HG03575 (cell line): ENCODE results near the gene SLC66A1.

Experiments used
- ATAC-seq: cut with Tn5 transposase; IDR thresholded peaks from one replicate; pipeline ENCODE4 v1.9.1; 2021; ENCODE audit not compliant: unreplicated experiment, insufficient number of reproducible peaks, low FRiP score; ENCODE audit errors: extremely low read depth

SLC66A1 gene

DNA sequence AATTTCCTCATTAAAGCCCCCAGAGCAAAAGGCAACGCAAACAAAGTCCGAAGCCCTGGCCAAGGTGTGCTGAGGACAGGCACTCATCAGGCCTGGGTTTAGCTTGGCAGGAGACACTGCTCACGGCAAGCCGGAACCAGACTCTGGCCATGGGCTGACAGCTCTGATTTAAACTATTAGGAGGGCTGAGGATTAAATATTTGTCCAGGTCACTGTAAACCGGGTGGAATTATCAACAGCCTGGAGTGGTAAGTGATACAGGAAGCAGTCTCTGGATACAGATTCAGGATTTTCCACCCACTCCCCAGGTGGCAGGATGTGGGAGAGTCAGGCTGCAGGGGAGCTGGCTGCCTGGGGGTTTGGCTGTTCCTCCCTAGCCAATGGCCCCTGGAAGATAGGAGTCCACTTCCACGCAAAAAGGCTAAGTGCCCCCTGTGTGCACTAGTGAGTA is 42.4 kb downstream of the SLC66A1 start:
- ATAC-seq = no peak

DNA sequence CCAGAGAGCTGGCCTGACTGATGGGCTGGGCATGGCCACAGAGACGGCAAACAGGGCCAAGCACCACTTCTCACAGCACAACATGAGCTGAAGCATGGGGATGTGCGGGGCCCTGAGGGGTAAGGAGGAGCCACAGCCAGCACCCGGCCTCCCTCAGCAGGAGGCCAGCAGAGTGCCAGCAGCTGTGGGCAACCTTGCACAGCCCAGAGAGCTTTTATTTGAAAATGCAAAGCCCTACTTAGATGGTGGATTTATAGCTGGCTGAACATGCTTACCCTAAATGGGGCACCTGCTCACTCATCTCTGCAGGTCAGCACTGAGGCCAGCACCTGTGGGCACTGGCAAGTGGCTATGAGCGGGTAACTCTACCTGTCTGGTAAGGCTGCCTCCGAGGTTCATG is 44.1 kb downstream of the SLC66A1 start:
- ATAC-seq = no peak

DNA sequence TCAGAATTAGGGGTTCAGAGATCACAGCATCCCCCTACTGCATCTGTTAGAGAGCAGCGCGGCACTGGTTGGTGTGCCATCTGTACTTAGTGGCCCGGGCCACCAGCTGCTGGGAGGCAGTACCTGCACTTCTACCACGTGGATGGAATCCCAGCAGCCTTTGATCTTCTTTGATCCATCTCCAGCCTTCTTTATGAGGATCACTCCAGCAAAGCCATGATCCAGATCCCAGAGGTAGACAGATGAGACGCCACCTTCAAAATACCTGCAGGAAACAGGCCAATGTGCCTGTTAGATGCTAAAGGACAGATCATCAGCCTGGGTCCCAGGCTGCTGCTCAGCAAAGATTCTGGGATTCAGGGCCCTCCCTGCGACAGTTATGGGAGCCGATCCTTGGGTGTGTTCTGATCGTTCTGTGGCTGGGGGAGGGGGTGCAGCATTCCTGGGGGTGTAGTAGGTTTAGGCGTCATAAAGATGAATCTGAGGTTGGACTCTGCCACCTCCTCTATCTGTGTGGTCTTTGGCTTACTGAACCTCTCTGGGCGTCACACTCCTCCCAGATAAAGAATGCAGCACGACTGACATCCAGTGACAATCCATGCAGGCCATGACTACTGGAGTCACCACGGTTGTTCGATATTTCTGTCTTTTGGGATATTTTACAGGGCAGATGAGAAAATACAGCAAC is 45.3 kb downstream of the SLC66A1 start:
- no peak for ATAC-seq

DNA sequence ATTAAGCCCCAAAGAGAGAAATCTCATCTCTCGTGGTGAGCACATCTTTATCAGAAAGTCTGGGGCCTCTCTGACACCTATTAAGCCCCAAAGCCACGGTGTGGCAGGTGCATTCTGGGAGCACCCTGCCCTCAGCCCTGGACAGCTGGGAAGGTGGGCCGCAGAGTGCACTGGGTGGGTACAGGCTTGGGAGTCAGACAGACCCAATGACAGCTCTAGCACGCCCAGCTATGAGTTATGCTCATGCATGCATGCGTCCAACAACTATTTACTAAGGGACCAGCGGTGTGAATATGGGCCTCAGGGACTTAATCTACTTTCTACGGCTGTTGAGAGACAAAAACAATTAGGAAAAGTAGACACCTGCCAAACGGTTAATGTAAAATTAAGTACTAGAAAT is 46.6 kb downstream of the SLC66A1 start:
- ATAC-seq = no peak

DNA sequence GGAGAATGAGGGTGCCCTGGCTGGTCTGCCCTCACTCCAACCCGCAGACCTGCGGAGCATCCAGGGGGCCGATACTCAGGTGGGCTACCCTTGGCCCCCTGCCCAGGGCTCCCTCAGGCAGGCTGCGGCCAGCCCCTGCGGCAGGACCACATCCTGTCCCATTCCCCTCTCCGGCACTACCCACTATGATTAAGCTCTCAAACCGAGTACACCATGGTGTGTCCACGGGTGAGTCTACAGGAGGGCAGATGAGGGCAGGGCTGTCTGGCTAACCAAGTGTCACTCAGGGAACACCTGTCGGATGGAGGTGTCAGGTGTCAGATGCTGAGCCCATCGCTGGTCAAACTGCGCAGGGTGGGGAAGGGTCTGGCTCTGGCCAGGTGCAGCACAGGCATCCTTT is 47.2 kb downstream of the SLC66A1 start:
- no peak for ATAC-seq

DNA sequence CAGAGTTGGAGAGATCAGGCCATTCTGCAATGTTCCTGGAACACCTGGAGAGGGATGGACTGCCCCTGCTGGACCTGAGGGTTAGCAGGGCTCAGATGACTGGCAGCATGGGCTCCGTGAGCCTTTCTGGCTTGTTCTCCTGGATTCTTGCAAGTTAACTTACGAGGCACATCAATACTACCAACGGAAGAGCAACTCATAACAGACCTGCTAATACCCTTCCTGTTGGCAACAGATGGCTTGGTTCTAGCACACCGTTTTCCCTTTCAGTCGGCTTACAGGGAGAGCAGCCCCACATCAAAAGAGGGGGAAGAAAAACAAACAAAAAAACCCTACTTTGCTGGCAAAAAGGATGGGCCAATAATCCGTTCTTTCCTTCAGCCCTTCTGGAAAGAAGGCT is 47.9 kb downstream of the SLC66A1 start:
- no peak for ATAC-seq

DNA sequence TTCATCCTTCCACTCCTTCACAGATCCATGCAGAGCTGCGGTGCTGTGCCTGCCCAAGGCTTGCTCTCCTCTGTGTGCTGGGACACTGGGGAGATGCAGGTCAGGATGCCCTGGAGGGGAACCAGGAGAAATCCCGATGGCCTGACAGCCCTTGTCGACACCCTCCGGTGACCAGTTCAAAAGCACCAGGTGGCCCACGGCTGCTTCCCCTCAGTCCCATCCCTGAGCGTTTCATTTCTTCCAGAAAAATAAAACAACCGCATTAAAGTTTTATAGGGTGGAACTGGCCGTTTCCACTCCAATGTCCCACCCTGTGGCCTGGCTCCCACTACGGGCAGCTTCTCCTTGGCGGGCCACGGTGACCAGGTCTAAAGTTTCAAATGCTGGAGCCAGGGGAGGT is 48.3 kb downstream of the SLC66A1 start:
- no peak for ATAC-seq

DNA sequence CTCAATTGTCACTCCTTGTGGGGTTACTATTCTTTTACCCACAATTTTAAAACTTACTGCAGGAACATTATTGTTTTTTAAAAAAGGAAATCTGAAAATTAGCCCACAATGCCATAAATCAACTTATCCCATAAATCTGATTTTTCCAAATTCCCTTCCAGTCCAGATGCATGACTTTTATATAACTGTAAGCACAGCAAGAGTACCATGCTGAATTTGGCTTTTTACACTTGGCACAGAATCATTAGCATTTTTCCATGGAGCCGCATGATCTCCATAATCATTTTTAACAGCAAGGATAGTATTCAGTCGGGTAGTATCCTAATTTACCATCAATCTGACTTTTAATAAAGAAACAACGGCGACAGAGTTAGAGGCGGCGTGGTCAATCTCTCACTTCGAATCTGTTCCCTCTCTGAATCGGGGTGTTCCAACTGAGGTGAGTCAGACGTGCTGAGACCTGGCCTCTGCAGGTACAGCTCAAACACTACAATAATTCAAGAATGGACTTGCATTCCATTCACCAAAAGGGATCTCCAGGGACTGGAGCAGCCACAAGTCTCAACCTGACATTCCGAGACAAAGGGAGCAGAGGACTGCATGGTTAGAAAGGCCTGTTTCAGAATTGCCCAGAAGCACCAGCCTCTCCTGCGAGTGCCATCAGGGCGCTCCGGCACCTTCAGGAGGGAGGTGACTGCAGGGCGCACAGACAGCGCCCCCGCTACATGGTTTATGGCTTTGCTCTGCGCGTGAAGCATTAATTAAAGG is 48.9 kb downstream of the SLC66A1 start:
- no peak for ATAC-seq

DNA sequence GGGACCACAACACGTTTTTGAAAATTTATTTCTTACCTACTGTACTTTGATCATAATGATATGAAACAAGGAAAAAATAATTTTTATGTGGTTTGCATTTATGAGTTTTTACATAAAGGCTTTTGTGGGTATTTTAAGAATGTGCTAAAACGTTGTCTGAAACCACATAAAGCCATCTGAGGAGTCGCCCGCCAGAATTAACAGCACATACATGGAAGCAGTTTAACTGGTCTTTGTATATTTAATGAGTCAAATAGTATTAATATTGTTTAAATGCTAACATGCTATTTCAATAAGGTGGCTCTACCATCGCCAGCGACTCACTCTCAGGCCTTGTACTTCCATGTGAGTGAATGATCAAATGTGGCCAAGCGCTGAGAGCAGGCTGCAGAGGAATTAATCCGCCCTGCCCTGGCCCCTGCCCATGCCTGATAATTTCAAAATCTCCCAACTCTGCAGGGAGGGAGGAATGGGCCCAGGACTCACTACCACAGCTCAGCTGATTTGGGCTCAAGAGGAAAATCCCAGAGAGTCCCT is 49.6 kb downstream of the SLC66A1 start:
- ATAC-seq = no peak

DNA sequence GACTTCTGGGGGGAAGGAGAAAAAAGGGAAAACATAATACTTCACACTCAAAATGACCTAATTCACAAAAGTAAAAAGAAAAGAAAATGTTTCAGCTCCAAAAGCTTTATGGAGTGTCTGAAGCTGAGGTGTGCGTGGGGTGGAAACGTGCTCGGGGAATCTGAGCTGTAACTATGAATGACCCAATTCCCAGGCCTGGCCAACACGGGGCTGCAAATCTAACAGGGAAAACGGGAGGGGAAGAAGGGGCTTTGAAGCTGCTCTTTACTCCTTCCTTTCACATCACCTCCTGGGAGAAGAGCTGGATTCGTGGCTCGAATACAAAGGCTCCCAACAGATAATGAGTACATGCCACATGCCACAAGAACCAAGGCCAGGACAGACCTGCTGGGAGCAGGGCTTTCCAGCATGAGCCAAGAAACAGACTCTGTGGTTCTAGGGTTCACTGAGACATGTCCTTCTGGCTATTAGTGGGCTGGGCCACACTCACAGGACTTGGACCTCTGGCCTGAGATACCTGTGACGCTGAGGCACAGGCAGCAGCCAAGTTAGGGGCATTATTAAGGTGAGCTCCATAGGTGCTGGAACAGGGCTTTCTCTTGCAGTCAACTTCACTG is 51.5 kb downstream of the SLC66A1 start:
- no peak for ATAC-seq

DNA sequence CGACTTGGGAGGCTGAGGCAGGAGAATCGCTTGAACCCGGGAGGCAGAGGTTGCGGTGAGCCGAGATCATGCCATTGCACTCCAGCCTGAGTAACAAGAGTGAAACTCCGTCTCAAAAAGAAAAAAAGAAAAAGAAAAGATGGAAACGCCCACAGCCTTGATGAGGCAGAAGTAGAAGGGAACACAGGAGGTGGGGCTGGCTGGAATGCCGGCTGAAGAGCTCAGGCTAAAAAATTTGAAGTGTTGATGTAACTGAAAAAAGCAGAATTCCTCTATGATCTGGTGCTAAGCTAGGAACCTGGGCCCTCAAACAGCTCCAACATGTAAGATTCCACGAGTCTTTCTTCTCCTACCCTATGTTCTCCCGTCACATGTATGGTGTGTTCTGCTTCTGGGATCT is 53.6 kb downstream of the SLC66A1 start:
- no peak for ATAC-seq

DNA sequence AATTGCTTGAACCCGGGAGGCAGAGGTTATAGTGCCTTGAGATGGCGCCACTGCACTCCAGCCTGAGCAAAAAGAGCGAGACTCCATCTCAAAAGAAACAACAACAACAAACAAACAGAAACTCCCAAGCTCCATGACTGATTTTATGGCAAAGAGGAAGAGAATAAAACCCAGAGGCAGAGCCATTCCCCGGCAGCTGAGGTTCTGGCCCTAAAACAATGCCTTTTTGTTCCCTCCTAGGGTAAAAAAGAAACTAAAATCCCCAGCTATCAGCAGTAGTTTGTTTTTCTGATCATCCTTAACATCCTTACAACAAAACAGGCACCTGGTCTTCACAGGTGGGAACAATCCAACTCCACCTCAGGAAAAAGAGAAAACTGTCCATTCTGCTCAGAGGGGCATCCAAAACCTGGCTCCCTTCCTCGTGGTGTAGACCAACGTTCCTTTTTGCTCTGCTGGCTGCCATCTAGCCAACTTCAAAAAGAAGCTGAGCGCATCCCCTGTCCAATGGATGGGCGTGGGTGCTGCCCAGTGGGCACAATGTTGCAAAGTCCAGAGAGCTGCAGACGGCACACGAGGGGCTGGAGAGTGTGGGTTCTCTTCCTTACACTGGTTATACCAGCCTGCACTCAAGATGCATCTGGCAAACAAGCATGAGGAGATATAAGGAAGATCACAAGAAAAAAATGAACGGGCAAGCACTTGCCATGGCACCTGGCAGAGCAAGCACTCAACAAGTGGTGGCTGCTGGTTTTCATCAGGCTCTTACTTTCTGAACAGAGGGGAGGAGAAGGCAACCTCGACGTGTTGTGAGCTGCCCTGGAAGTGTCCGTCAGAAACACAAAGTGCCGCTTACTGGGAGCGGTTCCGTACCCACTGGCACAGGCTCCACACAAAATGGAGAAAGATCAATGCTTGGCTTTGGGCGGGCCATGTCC is 54.7 kb downstream of the SLC66A1 start:
- no peak for ATAC-seq

DNA sequence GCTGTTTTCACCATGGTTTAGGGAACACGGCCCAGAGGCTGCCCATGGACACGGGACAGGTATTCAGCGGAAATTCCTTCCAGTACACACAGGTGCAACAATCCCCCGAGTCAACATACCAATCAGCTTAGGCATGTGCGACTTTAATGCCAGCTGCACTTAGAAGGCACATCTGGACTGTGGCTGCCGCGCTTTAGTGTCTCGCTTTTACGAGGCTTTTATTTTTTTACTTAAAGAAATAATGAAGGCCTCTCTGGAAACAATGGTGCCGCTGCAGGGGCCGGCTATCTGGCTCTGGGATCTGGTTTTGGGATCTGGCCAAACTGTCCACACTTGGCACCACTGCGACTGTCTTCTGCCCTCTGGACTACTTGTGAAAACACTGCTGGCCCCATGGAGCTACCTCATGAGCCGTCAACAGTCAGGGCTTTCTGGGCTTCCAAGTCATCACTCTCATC is 55.5 kb downstream of the SLC66A1 start:
- no peak for ATAC-seq

DNA sequence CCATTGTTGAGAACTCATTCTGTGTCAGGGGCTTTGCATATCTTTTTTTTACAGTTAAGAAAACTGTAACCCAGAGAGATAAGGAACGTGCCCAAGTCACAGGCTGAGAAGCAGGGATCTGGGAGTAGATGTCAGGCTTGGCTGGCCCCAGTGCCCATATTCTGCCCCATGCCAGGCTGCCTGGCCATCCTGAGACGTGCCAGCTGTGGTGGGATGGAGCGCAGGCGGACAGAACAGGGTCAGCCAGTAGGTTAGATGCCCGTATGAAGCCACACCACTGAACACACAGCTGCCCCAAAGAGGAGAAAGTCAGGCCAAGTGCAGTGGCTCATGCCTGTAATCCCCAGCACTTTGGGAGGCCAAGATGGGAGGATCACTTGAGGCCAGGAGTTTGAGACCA is 55.9 kb downstream of the SLC66A1 start:
- no peak for ATAC-seq

DNA sequence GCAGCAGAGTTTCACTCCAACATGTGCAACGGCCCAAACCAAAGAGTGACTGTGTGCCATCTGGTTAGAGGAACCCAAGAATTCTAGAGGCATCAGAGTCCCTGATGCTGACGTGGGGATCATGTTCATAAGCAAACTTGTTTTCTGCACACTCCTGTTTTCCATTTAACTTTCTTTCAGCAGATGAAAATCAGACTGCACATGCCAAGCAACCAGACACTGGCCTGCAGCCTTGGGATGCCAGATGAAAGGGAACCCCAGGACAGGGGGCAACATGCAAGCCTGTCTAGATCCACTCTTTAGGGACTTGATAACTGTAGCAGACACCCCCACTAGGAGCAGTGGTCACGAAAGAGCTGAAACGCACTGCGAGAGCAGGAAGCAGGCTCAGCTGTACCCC is 56.8 kb downstream of the SLC66A1 start:
- no peak for ATAC-seq

DNA sequence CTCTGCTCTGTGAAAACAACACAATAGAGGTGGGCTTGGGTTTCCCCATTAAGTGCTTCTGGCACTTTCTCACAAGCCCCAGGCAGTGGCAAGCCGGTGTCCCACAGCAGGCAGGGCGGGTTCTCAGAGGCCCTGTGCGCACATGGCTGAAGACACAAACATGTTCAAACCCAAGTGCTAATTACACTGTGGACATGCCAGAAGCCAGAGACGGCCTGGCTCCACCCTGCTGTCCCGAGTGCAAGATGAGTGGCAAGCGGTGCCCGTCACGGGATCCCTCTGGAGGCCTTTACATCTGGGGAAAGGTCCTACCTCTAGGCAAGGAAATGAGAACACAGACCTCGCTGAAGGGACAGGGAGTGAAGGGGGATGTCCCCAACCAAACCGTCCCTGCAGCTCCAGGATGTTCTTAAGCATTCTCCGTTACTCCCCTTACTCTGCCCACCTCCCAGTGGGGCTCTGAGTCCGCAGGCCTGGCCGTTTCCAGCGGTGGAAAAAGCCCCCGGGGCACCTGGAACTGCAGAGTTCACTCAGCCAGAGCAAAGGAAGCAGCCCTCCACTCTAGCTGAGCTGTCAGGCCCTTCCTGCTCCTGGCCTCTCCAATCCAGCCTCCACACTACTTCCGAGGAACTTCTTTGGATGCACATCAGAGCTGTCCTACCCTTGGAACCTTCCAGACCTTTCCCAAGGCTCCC is 57.4 kb downstream of the SLC66A1 start:
- ATAC-seq = no peak

DNA sequence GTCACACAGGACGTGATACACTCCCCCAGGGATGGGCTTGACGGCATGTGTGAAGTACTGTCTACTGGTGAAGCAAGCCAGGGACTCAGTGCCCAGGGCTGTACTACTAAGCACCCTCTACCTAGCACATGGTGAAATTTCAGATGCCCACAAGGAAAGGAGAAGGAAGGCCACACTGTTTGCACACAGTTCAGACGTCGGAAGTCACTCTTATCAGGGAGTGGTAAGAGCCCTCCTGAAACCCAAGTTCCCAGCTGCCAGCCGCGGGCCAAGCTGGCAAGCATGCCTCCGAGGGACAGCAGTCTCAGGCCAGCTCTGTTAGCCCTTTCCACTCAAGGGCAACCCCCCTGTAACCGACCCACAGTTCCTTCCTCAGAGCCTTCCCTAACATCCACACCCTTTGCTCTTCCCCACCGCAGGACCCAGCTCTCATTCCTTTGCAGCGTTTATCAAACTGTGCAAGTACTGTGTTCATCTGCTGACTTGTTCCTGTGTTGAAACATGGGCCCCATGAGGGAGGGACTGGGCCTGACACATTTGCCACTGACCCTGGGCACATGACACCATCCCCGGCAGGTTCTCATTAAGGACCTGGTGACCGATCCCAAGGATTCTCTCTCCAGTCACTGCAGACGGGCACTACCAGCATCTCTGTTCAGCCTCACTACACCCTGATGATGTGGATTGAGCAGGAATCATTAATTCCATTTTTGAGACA is 58.5 kb downstream of the SLC66A1 start:
- ATAC-seq = no peak
